HG03354 (cell line): ENCODE data around the gene YPEL2.
A peak's percentile ranks its signal among the peaks of the same experiment; 100 is the strongest.

Source experiments
- ATAC-seq: cut with Tn5 transposase; IDR thresholded peaks from one replicate; pipeline ENCODE4 v1.9.1; 2021; ENCODE audit warnings: mild to moderate bottlenecking; ENCODE audit not compliant: unreplicated experiment, poor library complexity, severe bottlenecking

YPEL2 gene

DNA sequence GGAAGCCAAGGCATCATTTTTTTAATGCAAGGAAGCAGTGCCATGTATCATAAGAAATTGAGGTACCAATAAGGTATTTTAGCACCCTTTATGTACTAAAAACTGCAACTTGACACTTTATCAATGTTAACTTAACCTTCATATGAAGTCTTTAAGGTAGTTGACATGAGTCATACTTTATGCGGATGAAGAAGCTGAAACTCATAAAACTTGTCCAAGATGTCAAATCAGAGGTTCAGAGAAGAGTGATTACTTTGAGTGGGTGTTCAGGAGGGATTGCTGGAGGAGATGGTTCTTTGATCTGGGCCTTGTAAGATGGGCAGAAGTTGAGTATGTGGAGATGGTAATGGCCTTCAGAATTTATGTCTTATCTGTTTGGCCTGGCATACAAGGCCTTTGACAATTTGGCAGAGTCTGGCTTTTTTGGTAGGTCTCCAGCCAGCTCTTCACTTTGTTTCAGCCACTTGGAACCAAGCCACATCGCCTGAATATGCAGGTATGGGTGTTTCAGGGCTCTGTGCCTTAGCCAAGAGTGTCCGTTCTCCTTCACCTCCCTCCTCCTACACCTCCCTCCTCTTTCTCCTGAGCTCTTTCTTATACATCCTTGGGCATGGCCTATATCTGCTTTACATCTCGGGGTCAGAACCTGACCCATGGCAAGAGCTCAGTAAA is 23.7 kb downstream of the YPEL2 start:
- ATAC-seq: no peak

GRCh38 chr17:59355702-59356325 is 24.4 kb downstream of the YPEL2 start:
- ATAC-seq: no peak

GRCh38 chr17:59356543-59357218 is 25.2 kb downstream of the YPEL2 start:
- no peak for ATAC-seq

DNA sequence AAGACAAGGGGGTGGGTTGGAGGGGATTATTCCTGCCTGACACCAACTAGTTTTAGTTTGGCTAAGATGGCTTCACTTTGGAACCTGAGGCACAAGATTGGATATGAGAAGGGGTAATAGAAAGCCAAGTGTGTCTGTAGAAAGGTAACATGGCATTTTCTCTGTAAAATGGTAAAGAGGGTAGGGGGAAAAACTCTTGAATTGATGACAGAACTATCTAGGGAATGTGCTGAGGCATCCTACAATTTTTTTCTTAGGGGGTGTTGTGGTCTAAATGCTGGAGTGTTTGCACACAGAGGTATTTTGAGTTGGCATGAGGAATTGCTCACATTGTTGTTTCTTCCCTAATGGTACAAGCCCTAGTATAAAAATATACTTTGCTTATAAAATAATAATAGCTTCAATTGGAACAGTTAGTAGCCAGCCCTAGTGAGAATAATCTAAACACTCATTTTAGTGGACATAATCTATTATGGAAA is 25.8 kb downstream of the YPEL2 start:
- ATAC-seq: no peak

DNA sequence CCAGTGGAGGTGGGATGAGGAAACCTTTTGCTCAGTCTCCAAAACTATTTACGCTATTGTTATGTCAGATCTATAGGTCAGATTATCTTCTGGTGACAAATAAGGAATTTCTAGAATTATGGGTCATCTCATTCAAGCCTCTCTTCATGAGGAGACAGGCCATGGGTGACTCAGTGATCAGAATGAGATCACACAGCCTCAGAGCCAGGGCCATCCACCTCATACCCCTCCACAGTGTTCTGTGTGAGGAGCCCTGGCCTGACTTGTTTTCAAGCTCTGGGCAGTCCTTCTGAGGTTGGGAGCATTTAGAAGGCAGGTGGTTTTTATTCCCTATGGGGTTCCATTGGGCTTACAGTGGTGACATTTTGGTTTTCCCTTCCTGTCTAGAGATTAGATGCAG is 26.5 kb downstream of the YPEL2 start:
- ATAC-seq: no peak

GRCh38 chr17:59361386-59361785 is 29.9 kb downstream of the YPEL2 start:
- no peak for ATAC-seq

DNA sequence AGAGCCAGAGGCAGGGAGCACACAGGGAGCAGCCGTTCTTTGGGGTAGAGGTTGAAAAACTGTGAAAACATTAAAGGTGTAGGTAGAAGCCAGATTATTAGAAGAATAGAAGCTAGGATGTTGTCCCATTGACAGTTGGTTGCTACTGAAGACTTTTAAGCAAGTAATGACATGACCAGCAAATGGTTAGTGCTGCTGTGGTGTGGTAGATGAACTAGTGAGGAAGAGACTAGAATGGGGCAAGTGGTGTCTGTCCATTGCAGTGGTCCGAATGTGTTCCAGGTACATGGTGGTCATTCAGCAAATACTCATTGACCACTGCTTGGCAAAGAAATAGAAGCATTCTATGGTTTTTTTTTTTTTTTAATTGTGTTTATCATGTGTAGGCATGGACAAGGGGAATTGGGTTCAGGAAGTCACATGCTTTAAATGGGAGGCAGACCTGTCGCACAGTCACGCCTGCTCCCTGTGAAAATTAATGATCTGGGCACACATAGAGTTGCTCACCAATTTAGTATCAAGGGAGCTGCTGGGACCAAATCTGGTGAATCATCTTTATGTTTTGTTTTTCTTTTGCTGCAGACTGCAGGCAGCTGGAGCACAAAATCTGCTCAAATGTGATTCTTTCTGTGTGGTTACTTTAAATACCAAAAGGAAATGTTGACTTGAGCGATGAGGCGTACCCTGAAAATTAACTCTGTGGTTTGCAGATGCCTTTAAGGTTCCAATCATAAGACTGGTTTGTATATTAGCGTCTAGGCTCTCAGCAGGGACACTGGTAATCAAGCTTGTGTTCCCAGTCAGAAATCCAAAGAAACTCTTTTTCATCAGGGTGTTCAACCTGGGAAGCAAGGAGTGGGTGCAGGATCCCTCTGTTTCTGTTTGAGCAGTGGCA is 30.7 kb downstream of the YPEL2 start:
- peak; percentile 61 for ATAC-seq

GRCh38 chr17:59362811-59363205 is 31.4 kb downstream of the YPEL2 start:
- ATAC-seq: no peak

GRCh38 chr17:59365383-59365981 is 34.0 kb downstream of the YPEL2 start:
- peak; percentile 45 for ATAC-seq

- ATAC-seq: no peak
Measured at GRCh38 chr17:59366040-59366757, 34.7 kb downstream of the YPEL2 start.

DNA sequence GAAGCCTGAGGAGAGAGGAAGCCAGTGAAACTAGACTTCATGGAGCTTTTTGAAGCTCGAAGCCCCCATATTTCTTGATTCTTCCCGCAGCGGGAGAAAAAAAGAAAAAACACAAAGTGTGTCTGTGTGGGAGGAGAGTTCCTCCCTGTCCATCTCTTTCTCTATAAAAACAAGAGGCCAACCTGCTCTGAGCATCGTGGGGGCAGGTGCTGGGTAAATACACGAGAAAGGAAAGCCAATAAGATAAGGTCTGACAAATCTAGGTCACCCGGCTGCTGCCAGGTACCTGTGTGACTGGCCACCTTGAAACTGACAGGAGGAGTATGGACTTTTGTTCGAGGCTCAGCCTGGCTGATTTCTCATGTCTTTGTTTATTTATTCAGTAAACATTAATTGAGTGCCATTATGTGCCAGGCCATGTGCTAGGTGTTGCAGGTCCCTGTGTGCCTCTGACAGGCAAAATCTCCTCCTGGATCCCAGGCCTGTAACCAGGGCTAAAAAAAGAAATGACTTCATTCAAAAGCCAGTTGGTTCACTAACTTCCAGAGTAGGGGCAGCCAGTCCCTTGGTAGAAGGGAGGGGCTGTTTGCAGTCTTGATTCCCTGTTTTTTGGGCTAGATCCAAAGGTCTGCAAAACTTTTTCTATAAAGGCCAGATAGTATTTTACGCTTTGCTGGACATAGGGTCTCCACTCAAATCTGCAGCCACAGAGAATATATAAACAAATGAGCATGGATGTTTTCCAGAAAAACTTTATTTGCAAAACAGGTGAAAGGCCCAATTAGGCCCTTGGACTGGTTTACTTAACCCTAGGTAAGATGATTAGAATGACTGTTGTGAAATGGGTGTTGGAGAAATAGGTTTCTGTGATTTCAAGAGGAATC is 35.6 kb downstream of the YPEL2 start:
- no peak for ATAC-seq

DNA sequence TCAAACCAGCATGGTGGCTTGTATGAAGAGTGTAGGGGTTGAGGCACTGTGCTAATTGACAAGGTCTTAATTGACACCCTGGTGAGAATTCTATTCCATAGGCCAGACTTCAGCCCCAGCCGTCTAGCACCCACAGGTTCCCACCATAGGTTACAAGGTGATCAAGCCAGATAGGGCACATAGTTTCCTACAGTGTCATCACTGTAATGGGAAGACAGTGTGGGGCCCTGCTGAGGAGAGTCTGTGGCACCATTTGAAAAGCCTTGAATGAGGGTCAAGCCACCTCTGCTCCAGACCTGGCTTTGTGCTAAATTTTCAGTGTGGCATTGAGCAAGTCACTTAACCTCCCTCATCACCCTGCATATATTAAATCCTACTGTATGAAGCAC is 36.2 kb downstream of the YPEL2 start:
- ATAC-seq: no peak

DNA sequence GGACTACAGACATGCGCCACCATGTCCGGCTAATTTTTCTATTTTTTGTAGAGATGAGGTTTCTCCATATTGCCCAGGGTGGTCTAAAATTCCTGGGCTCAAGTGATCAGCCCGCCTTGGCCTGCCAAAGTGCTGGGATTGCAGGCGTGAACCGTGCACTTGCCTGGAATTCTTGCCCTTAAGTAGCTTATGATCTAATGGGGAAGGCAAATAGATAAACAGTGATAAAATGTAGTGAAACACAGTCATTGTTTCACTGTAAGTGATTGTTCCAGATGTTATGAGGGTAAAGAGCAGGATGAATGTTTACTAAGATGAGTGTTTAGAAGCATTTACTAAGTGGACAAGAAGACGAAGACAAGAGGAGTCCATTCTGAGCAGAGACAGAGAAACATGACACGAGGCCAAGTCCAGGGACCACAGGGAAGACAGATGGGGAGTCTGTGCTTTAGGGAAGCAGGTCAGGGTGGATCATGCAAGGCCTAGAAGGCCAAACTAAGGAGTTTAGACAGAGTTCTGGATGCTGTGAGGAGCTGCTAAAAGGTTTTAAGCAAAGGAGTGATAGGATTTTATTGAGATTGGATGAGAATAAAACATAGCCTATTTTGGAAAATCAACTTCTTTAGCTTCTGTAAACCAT is 36.9 kb downstream of the YPEL2 start:
- ATAC-seq: no peak

DNA sequence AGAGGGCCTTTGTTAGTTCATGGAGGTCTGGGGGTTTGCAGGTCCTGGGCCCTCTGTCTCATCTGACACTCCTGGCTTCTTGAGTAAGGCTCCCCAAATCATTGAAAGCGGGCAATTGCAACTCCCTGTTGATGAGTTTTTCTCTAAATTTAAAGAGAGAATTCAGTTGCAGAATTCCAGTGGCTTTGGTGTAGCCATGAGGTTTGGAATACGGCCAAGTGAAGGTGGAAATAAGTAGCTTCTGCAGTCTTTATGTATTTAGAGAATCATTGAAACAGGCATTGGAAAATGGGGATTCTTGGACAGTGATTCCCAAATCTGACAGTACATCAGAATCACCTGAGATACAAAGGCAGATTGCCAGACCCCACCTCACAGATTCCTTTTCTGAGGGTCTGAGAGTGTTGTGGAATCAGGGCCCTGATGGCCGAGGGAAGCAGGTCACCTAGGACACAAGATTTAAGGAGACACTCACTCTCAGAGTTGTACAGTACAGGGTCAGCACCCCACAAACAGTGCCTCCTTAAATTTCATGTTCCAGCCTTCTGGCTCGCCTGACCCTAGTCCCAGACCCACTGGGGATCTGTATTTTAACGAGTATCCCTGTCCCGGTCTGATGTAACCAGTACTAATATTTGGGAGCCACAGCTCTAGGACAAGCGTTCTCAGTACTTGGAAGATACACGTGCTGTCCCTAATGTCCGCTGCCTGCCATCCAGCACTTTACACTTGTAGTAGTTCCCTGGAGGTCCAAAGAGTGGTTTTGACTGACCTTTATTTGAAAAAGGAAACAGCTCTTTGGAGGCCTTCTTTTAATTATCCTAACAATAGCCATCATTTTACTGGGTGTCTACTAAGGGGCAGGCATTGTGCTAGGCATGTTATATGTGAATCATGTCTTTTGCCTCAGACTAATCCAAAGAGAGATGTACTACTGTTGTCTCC is 37.8 kb downstream of the YPEL2 start:
- ATAC-seq: no peak

GRCh38 chr17:59370593-59371299 is 39.3 kb downstream of the YPEL2 start:
- no peak for ATAC-seq
